Ovary (tissue), 9 donors: ENCODE results near the gene SYNM. TPM values are rescaled to one million over a fixed set of nuclear protein-coding genes. Genes with fewer than 3 reads are reported as not detected.

ENCODE experiments used
- DNase-seq, 5 donors: peaks; one replicate each; pipeline ENCODE4 v3.0.0-alpha.2; 2019 to 2020
- H3K27ac ChIP-seq, 2 donors: fragments of 200-600 bp; one replicate each; pipeline versions ENCODE4 v1.5.1 to v1.8.0; 2019 to 2022
- H3K27me3 ChIP-seq: fragments of 200-600 bp; one replicate; pipeline ENCODE4 v1.8.0; 2022
- H3K36me3 ChIP-seq: fragments of 200-600 bp; sonication (generic); one replicate; pipeline ENCODE4 v1.5.1; 2019
- H3K4me1 ChIP-seq: one replicate; pipeline ENCODE4 v1.8.1; 2013; ENCODE audit warnings: mild to moderate bottlenecking, moderate library complexity; ENCODE audit not compliant: insufficient read depth
- H3K4me3 ChIP-seq: fragments of 200-600 bp; sonication (generic); one replicate; pipeline ENCODE4 v1.5.1; 2017
- H3K9me3 ChIP-seq, 2 donors: fragments of 200-600 bp in 1 of 2; sonication (generic) in 1 of 2; one replicate each; pipeline versions ENCODE4 v1.5.1 to v1.8.1; 2013 to 2019; ENCODE audit warnings: mild to moderate bottlenecking in 1 of 2, moderate library complexity in 1 of 2
- EP300 ChIP-seq: sonication (generic); formaldehyde crosslinking; IDR thresholded peaks from one replicate; pipeline ENCODE4 v1.6.1; 2017; ENCODE audit warnings: antibody characterized with exemption
- POLR2A ChIP-seq: fragments of 450-650 bp; IDR thresholded peaks from one replicate; pipeline ENCODE4 v1.6.1; 2017; ENCODE audit warnings: antibody characterized with exemption, mild to moderate bottlenecking, moderate library complexity
- whole genome bisulfite sequencing, 3 donors: extraction: QIAGEN DNeasy Blood & Tissue Kit in 1 of 3; methylation state at CpG; one replicate each; pipeline versions ENCODE4 v1.1.5 to v1.1.7; 2013 to 2017; 5-methylcytosine and 5-hydroxymethylcytosine counted together
- intact Hi-C, 4 donors: fragments of 100-400 bp; cut with DNase I; formaldehyde crosslinking; loops; one replicate each; pipeline versions ENCODE4 v1.11.0 to v1.15.1; 2022 to 2023
- polyA plus RNA-seq, 2 donors: library from polyadenylated mRNA; stranded (reverse); fragments of 200-250 nt in 1 of 2; fragments of 350-450 nt in 1 of 2; fragmentation: Illumina TruSeq in 1 of 2; extraction: RNeasy Lipid Tissue Mini Kit (QIAGEN cat#74804) in 1 of 2; gene quantifications; one replicate each; pipeline ENCODE4 v1.2.3, GENCODE V29; 2013 to 2014
- total RNA-seq, 7 donors: library from RNA; depleted of rRNA in 2 of 7; stranded (reverse); fragments of >200 nt in 2 of 7; fragmentation: NEBNext Ultra II Directional in 3 of 7; extraction: Animal tissue kit (Norgen Biotek cat#: 25700) in 3 of 7; gene quantifications; one replicate each; pipeline versions ENCODE4 v1.1.0 to v1.2.4, GENCODE V29; 2016 to 2023
- TF ChIP-seq, protein P1 (sequence below), 3 donors: fragments of 450-650 bp in 2 of 3; fragments of 200-600 bp in 1 of 3; IDR thresholded peaks; one replicate each; pipeline versions ENCODE4 v1.5.1 to v1.8.0; 2016 to 2022; ENCODE audit warnings: antibody characterized with exemption in 3 of 3, mild to moderate bottlenecking in 1 of 3
- donor health status: DM: no; HTN: no; CAD: no; lungs with moderate emphysema.
- donor health status: DM: no; HTN: no; CAD: no.
- donor health status: Bipolar disorder and iron deficiency.
- donor health status: DM: yes; HTN: yes; CAD: no.
- donor health status: DM: no; HTN: no; CAD: no.
- donor health status: DM: yes; HTN: yes; CAD: no.

The SYNM gene
- total and polyA plus RNA-seq, 9 donors: 4.5 to 54.0 (median 14.9) TPM

DNA sequence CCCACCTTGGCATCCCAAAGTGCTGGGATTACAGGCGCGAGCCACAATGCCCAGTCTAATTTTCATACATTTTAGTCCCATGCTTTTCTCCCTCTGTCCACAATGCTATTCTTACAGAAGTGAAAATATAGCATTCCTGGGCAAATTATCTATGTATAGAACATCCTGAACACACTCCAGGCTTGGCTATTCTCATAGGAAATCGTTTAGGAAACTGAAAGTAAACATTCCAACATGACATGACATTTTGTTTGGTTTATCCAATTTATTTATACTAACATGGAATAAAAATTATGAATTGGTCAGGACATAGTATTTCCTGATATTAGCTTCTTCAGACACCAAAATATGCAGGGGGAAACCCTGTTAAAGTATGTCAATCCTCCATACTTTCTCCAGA lies 52.6 kb downstream of the SYNM start:
- no peaks in the 10 kb centered on the region for H3K9me3 ChIP-seq
- H3K4me1 ChIP-seq: no peaks in the 10 kb centered on the region
- DNase-seq: no peak
- TF ChIP-seq, protein P1, sequence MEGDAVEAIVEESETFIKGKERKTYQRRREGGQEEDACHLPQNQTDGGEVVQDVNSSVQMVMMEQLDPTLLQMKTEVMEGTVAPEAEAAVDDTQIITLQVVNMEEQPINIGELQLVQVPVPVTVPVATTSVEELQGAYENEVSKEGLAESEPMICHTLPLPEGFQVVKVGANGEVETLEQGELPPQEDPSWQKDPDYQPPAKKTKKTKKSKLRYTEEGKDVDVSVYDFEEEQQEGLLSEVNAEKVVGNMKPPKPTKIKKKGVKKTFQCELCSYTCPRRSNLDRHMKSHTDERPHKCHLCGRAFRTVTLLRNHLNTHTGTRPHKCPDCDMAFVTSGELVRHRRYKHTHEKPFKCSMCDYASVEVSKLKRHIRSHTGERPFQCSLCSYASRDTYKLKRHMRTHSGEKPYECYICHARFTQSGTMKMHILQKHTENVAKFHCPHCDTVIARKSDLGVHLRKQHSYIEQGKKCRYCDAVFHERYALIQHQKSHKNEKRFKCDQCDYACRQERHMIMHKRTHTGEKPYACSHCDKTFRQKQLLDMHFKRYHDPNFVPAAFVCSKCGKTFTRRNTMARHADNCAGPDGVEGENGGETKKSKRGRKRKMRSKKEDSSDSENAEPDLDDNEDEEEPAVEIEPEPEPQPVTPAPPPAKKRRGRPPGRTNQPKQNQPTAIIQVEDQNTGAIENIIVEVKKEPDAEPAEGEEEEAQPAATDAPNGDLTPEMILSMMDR (IDR thresholded peaks at IDR 0.05): no peak
- TF ChIP-seq POLR2A (no peak), EP300 (no peak)
- H3K36me3 ChIP-seq: no peaks in the 10 kb centered on the region
- WGBS, 3 donors: 34 to 48% (median 48%) methylated on average over 3 of the region's 3 CpGs
- no peak overlapping the region for H3K27ac ChIP-seq
- no peak overlapping the region for H3K4me3 ChIP-seq
- intact Hi-C loops: no loop called here
- no peaks in the 10 kb centered on the region for H3K27me3 ChIP-seq

DNA sequence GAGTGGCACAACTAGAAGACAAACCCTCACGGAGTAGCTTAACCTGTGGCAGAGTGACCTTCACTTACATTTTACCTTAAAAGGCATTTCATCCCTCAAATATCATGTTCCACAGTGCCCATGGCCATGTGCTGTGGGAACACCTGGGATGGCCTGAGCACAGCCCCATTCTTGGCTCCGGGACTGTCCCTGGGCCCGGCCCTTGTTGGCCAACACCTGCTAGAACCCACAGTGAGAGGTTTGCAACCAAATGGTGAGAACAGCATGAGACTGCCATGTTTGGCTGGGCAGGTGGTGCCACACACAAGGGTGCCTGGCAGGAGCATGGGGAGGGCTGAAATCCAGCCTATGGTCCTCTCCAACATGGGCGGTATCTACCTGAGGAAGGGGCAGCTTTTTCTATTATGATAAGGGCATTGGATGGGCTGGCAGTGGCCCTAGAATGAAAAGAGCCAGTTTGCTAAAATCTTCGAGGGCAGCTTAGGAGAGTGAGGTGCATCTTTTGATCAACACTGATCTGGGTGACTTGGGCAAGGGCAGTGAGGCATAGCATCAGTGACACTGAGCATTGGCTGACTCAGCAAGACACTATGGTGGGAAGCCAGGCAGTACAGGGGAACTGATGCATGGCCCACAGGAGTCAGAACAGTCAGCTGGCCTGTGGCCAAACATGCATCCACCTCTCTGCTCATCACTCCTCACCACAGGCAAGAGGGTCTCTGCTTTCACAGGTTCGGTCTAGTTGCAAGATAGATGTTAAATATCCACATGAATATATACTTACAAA lies 53.9 kb downstream of the SYNM start:
- no peaks in the 10 kb centered on the region for H3K4me1 ChIP-seq
- H3K27ac ChIP-seq: no peak overlapping the region
- WGBS, 3 donors: 96 to 98% (median 97%) methylated on average over 6 of the region's 6 CpGs
- intact Hi-C loops: no loop called here
- H3K36me3 ChIP-seq: no peaks in the 10 kb centered on the region
- no peaks in the 10 kb centered on the region for H3K9me3 ChIP-seq
- TF ChIP-seq POLR2A (no peak), EP300 (no peak)
- TF ChIP-seq, protein P1 (IDR thresholded peaks at IDR 0.05): no peak
- no peak overlapping the region for H3K4me3 ChIP-seq
- no peaks in the 10 kb centered on the region for H3K27me3 ChIP-seq
- DNase-seq: no peak

DNA sequence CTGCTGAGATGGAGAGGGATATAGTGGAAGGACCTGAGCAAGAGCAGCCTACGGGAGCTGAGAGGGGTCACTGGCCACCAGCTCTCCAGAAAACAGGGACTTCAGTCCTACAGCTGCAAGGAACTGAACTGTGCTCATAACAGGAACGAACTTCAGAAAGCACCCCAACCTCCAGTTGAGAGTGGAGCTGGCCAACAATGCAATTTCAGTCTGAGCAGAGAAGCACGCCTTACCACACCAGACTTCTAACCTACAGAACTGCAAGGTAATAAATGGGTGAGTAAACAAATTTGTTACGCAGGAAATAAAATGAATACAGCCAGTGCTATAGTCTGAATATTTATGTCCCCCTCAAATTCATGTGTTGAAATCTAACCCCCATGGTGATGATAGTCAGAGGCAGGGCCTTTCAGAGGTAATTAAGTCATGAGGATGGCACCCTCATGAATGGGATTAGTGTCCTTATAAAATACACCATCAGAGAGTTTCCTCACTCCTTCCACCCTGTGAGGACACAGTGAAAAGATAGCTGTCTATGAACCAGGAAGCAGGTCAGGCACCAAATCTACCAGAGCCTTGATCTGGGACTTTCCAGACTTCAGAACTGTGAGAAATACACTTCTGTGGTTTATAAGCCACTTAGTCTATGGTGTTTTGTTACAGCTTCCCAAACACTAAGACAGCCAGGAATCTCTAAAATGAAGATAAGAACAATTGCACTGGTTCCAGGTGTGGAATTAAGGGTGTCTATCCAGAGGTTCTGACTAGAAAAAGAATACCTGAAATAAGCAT lies 58.6 kb downstream of the SYNM start:
- Histone ChIP-seq H3K36me3 (no peaks in the 10 kb centered on the region), H3K4me1 (no peaks in the 10 kb centered on the region), H3K27me3 (no peaks in the 10 kb centered on the region), H3K4me3 (no peak overlapping the region), H3K27ac (no peak overlapping the region), H3K9me3 (no peaks in the 10 kb centered on the region)
- WGBS, 3 donors: 94 to 97% (median 94%) methylated on average over 4 of the region's 4 CpGs
- no peak for DNase-seq
- intact Hi-C loops: no loop called here
- TF ChIP-seq EP300 (no peak), POLR2A (no peak)
- TF ChIP-seq, protein P1 (IDR thresholded peaks at IDR 0.05): no peak

DNA sequence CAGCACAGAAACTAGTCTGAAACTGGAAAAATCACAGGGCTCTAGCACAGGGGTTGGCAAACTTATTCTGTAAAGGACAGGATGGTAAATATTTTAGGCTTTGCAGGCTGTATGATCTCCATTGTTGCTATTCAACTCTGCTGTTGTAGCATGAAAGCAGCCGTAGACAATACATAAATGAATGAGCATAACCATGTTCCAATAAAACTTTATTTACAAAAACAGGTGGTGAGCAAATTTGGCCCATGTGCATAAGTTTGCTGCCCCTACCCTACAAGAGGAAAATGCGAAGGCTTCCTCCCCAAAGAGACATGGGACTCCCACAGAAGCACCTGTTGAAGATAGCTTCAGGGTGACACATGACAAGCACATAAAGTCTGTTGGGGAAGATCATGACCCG lies 59.2 kb downstream of the SYNM start:
- Histone ChIP-seq H3K9me3 (no peaks in the 10 kb centered on the region), H3K27me3 (no peaks in the 10 kb centered on the region), H3K4me3 (no peak overlapping the region), H3K27ac (no peak overlapping the region), H3K36me3 (no peaks in the 10 kb centered on the region), H3K4me1 (no peaks in the 10 kb centered on the region)
- no peak for TF ChIP-seq POLR2A
- TF ChIP-seq EP300: no peak
- TF ChIP-seq, protein P1 (IDR thresholded peaks at IDR 0.05): no peak
- intact Hi-C loops: no loop called here
- WGBS, 3 donors: 95 to 97% (median 95%) methylated on average over 3 of the region's 3 CpGs
- no peak for DNase-seq
